Adrenal gland (tissue), 12 donors: ENCODE measurements around the gene APCDD1. TPM values are rescaled to one million over a fixed set of nuclear protein-coding genes. Genes with fewer than 3 reads are reported as not detected.

Source experiments
- DNase-seq, 7 donors: peaks; one replicate each; pipeline ENCODE4 v3.0.0-alpha.2; 2019 to 2020
- H3K27ac ChIP-seq, 5 donors: fragments of 200-600 bp; sonication (generic) in 4 of 5; 1 replicate in 3 of 5; 2 replicates in 2 of 5; pipeline versions ENCODE4 v1.5.1 to v1.8.0; 2016 to 2020; ENCODE audit warnings: mild to moderate bottlenecking in 1 of 5
- H3K27me3 ChIP-seq: fragments of 200-600 bp; 2 replicates; pipeline ENCODE4 v1.8.0; 2021
- H3K36me3 ChIP-seq, 2 donors: fragments of 200-600 bp; replicated peaks in 1 of 2; 1 replicate in 1 of 2; 2 replicates in 1 of 2; pipeline versions ENCODE4 v1.5.1 to v1.8.0; 2018 to 2022
- H3K4me1 ChIP-seq, 2 donors: fragments of 200-600 bp; replicated peaks in 1 of 2; 1 replicate in 1 of 2; 2 replicates in 1 of 2; pipeline versions ENCODE4 v1.5.1 to v1.8.0; 2018 to 2021
- H3K4me3 ChIP-seq, 4 donors: fragments of 200-600 bp; sonication (generic) in 3 of 4; one replicate each; pipeline ENCODE4 v1.5.1; 2016 to 2018
- H3K9me3 ChIP-seq, 3 donors: fragments of 200-600 bp; sonication (generic) in 1 of 3; replicated peaks in 1 of 3; 1 replicate in 2 of 3; 2 replicates in 1 of 3; pipeline versions ENCODE4 v1.5.1 to v1.8.0; 2016 to 2021
- POLR2A ChIP-seq, 2 donors: fragments of 450-650 bp; IDR thresholded peaks; one replicate each; pipeline ENCODE4 v1.6.1; 2017; ENCODE audit warnings: antibody characterized with exemption in 2 of 2, mild to moderate bottlenecking in 2 of 2, moderate library complexity in 1 of 2
- WGBS, 4 donors: extraction: QIAGEN DNeasy Blood & Tissue Kit in 2 of 4; methylation state at CpG; one replicate each; pipeline versions ENCODE4 v1.1.5 to v1.1.7; 2013 to 2017; 5-methylcytosine and 5-hydroxymethylcytosine counted together
- intact Hi-C, 2 donors: fragments of 100-400 bp; cut with DNase I; formaldehyde crosslinking; loops; one replicate each; pipeline versions ENCODE4 v1.14.1 to v1.15.0; 2022 to 2023
- polyA plus RNA-seq, 3 donors: library from polyadenylated mRNA; stranded (reverse); fragments of 200-250 nt in 2 of 3; fragments of 350-450 nt in 1 of 3; fragmentation: Illumina TruSeq in 1 of 3; extraction: RNeasy Lipid Tissue Mini Kit (QIAGEN cat#74804) in 1 of 3; gene quantifications; one replicate each; pipeline ENCODE4 v1.2.3, GENCODE V29; 2013 to 2014
- total RNA-seq, 9 donors: library from RNA; depleted of rRNA in 4 of 9; stranded (reverse); fragments of >200 nt in 4 of 9; fragments of 120-200 nt in 1 of 9; fragmentation: NEBNext Ultra II Directional in 1 of 9; extraction: Animal tissue kit (Norgen Biotek cat#: 25700) in 1 of 9; gene quantifications; one replicate each; pipeline versions ENCODE4 v1.1.0 to v1.2.4, GENCODE V29; 2013 to 2023
- TF ChIP-seq, protein P1 (sequence below), 6 experiments: fragments of 450-650 bp in 4 of 6; fragments of 200-600 bp in 2 of 6; sonication (generic) in 1 of 6; IDR thresholded peaks; 1 replicate in 5 of 6; 2 replicates in 1 of 6; pipeline versions ENCODE4 v1.5.1 to v1.8.0; 2016 to 2021; ENCODE audit warnings: antibody characterized with exemption in 6 of 6, mild to moderate bottlenecking in 2 of 6, moderate library complexity in 1 of 6
- donor health status: healthy with polysubstance abuse.
- donor health status: Bipolar disorder and iron deficiency.
- donor health status: DM: yes; HTN: yes; CAD: no.
- donor health status: DM: no; HTN: no; CAD: no.
- donor health status: DM: no; HTN: no; CAD: no.
- donor health status: DM: yes; HTN: yes; CAD: no.

APCDD1 gene
- total and polyA plus RNA-seq, 12 donors = 7.1 to 62.2 (median 21.9) TPM

DNA sequence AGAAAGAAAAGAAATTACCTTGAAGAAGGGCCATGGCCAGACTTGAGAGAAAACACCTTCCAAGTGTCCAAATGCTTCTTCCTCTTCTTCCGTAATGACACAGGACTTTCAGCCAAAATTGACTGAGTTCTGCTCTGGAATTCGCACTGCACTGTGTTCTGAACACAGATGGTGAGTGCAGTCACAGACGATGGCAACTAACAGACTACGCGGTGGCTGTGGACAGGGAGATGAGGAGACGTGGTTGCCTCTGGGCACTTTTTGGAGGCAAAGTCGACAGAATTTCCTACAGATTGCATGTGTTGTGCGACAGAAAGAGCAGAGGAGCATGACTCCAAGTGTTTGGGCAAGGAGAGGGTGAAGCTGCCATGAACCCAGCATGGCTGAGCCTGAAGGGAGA is 67.1 kb downstream of the APCDD1 start:
- H3K4me3 ChIP-seq = no peak overlapping the region
- H3K36me3 ChIP-seq = no peaks in the 10 kb centered on the region
- no peak for DNase-seq
- no peaks in the 10 kb centered on the region for H3K9me3 ChIP-seq
- no peak for TF ChIP-seq POLR2A (IDR thresholded peaks at IDR 0.05)
- TF ChIP-seq, protein P1, sequence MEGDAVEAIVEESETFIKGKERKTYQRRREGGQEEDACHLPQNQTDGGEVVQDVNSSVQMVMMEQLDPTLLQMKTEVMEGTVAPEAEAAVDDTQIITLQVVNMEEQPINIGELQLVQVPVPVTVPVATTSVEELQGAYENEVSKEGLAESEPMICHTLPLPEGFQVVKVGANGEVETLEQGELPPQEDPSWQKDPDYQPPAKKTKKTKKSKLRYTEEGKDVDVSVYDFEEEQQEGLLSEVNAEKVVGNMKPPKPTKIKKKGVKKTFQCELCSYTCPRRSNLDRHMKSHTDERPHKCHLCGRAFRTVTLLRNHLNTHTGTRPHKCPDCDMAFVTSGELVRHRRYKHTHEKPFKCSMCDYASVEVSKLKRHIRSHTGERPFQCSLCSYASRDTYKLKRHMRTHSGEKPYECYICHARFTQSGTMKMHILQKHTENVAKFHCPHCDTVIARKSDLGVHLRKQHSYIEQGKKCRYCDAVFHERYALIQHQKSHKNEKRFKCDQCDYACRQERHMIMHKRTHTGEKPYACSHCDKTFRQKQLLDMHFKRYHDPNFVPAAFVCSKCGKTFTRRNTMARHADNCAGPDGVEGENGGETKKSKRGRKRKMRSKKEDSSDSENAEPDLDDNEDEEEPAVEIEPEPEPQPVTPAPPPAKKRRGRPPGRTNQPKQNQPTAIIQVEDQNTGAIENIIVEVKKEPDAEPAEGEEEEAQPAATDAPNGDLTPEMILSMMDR (IDR thresholded peaks at IDR 0.05) = no peak
- H3K27ac ChIP-seq = no peak overlapping the region
- peaks cover 0 to 32% of the 10 kb centered on the region in 2 donors for H3K4me1 ChIP-seq
- WGBS, 4 donors = 72 to 81% (median 77%) methylated on average over 8 of the region's 8 CpGs
- no peaks in the 10 kb centered on the region for H3K27me3 ChIP-seq
- intact Hi-C loops = loop anchor here in 1 of 2 donors (5.0 kb wide), 1 partner anchor 549 kb away; no protein-coding TSS in a partner anchor

- intact Hi-C loops = loop anchor here in 1 of 2 donors (5.0 kb wide), 1 partner anchor 550 kb away; no protein-coding TSS in a partner anchor
- WGBS, 4 donors = 86 to 94% (median 89%) methylated on average over 2 of the region's 2 CpGs
- TF ChIP-seq, protein P1 (IDR thresholded peaks at IDR 0.05) = no peak
- no peak for TF ChIP-seq POLR2A (IDR thresholded peaks at IDR 0.05)
Observed at GRCh38 chr18:10522574-10522973, 68.1 kb downstream of the APCDD1 start.

GRCh38 chr18:10523544-10523943 is 69.1 kb downstream of the APCDD1 start:
- H3K9me3 ChIP-seq = no peaks in the 10 kb centered on the region
- 84 to 86% (median 85%) methylated on average over 4 of the region's 4 CpGs for WGBS, 4 donors
- H3K4me3 ChIP-seq = no peak overlapping the region
- no peak for DNase-seq
- intact Hi-C loops = loop anchor here in 1 of 2 donors (5.0 kb wide), 1 partner anchor 551 kb away; no protein-coding TSS in a partner anchor
- peaks cover 0 to 44% of the 10 kb centered on the region in 2 donors for H3K4me1 ChIP-seq
- no peak for TF ChIP-seq POLR2A (IDR thresholded peaks at IDR 0.05)
- TF ChIP-seq, protein P1 (IDR thresholded peaks at IDR 0.05) = no peak
- H3K36me3 ChIP-seq = no peaks in the 10 kb centered on the region
- no peaks in the 10 kb centered on the region for H3K27me3 ChIP-seq
- no peak overlapping the region for H3K27ac ChIP-seq

More at GRCh38 chr18:10522574-10522973, 68.1 kb downstream of the APCDD1 start:
- DNase-seq = no peak
- Histone ChIP-seq H3K27me3 (no peaks in the 10 kb centered on the region), H3K27ac (no peak overlapping the region), H3K4me3 (no peak overlapping the region), H3K4me1 (peaks cover 0 to 39% of the 10 kb centered on the region in 2 donors), H3K36me3 (no peaks in the 10 kb centered on the region), H3K9me3 (no peaks in the 10 kb centered on the region)

DNA sequence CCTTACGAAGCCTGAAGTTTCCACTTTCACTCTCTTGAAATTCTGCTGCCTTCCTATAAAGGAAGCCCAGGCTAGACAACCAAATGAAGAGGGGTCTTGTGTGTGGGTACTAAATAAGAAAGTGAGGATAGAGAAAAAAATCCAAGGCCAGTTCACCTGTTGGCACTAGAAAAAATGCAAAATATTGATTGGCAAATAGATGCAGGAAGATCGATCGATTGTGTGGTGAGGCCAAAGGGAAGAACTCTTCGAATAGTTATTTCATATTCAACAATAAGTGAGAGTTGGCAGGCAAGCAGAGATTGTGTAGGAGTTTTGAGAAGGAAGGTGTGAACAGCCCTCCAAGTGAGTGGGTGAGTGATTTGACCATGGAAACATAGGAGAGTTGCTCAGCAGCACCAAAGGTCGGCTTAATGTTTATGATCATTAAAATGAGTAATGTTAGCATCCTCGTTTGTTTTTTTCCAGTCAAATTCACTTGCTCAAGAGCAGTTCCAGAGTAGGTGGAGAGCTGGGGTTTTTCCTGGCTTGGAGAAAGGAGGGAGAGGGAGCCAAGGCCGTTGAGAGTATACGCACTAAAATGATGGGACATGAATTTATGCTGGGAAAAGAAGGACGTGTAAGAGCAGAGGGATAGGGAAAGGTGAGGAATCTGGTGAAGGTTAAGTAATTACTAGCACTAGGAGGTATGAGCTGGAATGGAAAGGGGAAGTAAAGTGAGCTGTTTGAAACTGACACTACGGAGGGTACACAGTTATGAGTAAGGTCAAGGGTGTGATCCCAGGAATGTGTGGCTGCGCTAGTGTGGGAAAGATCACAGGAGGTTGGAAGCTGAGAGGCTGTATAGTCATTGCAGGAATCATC is 70.3 kb downstream of the APCDD1 start:
- H3K27me3 ChIP-seq = no peaks in the 10 kb centered on the region
- TF ChIP-seq, protein P1 (IDR thresholded peaks at IDR 0.05) = no peak
- no peaks in the 10 kb centered on the region for H3K36me3 ChIP-seq
- H3K4me1 ChIP-seq = peaks cover 3 to 40% of the 10 kb centered on the region in 2 donors
- no peaks in the 10 kb centered on the region for H3K9me3 ChIP-seq
- H3K4me3 ChIP-seq = peak overlapping the region in 1 of 4 donors; percentile 90
- DNase-seq = peak in 2 of 7 donors; percentile 51
- H3K27ac ChIP-seq = peak overlapping the region in 2 of 5 donors; percentile 95 to 97
- WGBS, 4 donors = 42 to 49% (median 45%) methylated on average over 11 of the region's 11 CpGs
- intact Hi-C loops = loop anchor here in 1 of 2 donors (5.0 kb wide), 1 partner anchor 552 kb away; no protein-coding TSS in a partner anchor
